Measurements from ENCODE around the gene PPARA.

The PPARA gene

DNA sequence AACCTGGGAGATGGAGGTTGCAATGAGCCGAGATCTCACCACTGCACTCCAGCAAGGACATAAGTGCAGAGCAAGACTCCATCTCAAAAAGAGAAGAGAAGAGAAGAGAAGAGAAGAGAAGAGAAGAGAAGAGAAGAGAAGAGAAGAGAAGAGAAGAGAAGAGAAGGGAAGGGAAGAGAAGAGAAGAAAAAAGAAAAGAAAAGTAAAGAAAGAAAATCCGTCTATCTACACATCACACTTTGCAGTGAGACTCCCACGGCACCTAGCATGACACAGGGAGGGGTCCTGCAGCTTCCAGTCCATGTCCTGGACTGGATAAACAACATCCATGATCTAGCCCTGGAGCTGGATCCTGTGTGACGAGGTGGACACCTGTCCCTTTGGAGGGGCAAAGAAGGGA is 4.0 kb upstream of the PPARA start:
- no peak for DNase-seq

- no peak for DNase-seq
Measured at GRCh38 chr22:46147061-46147460, 3.3 kb upstream of the PPARA start.

DNA sequence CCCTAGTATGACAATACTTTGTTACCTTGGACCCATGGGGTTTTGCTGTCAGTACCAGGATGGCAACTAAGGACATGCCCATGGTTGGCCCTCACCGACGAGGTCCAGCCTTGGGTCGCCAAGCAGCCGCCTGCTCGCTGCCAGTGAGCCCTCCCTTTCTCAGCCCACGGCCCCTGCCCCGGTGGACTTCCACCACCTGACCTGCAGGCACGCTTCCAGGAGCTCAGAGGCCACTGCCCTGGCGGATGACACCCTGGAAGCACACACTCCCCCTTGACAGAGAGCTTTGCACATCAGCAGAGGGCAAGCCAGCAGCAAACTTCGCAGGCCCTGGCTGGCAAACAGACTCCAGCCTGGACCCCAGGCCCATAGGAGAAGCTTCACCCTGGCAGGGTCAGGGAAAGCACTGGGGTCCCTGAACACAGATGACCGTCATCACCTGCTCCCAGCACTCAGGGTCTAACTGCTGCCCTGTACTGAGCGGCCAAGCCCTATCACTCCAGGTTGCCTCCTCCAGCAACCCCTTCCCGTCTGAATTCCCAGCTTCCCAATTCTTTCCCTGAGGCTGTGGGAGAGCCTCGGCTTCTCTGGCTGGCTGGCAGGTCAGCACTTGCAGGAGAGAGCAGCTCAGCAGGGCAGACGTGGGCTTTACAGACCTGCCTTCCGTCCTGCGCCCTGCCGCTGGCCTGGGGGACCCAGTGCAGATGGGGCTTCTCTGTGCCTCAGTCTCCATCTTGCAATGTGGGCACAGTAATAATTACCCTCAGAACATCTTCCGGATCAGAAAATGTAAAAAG is 2.7 kb upstream of the PPARA start:
- DNase-seq, result no peak

- DNase-seq, result no peak
Measured at GRCh38 chr22:46148336-46148735, 2.0 kb upstream of the PPARA start.

DNA sequence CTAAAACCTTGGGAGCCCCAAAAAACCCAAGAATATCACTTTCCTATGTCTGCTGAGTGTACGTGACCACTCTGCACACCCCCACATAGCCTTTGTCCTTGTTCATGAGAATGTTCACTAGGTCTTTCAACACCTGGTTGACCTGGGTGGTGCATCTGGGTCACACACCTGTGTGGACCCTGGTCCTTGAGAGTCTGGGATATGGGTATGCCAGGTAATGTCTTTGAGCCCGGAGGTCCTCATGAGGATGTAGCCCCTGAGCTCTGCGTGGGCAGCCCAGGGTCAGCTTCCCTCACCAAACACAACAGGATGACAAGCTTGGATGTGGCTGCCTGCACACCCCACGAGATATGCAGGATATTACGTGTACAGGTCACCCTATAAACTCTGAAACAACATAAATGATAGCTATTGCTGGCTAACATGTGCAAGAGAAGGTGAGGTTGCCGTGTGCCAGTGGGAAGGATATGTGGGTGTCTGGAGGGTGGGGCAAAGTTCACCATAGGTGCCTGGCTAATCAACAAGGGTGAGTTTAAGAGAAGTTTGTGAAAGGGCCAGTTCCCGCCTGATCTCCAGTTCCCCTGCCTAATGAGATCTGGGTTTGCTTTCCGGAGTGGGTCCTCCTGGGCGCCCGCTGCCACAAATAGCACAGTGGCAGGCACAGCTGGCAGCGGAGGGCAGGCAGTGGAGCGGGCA is 1.4 kb upstream of the PPARA start:
- DNase-seq, result no peak

DNA sequence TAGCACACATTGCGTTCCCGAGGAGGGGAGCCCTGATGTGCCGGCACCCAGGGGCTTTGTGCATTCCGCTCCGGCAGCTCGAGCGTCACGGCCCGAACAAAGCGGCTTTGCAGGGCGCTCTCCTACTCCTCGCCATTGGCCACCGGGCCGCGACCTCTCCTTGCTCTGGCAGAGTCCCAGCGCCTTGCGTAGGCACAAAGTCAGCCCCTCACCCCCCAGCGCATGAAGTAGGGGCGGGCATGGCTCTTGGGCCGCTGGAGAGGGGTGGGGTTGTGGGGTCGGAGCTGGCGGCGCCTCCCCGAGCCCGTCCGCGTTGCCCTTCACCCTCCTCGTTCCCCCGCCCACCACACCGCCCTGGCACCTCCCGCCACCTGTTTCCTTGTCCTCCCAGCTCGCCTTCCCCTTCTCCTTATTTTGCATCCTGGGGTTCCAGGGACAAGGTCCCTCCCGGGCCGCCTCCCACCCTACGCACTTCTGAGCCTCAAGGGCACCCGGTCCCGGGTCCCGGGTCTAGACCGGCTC is 753 bp upstream of the PPARA start:
- DNase-seq, result no peak

DNA sequence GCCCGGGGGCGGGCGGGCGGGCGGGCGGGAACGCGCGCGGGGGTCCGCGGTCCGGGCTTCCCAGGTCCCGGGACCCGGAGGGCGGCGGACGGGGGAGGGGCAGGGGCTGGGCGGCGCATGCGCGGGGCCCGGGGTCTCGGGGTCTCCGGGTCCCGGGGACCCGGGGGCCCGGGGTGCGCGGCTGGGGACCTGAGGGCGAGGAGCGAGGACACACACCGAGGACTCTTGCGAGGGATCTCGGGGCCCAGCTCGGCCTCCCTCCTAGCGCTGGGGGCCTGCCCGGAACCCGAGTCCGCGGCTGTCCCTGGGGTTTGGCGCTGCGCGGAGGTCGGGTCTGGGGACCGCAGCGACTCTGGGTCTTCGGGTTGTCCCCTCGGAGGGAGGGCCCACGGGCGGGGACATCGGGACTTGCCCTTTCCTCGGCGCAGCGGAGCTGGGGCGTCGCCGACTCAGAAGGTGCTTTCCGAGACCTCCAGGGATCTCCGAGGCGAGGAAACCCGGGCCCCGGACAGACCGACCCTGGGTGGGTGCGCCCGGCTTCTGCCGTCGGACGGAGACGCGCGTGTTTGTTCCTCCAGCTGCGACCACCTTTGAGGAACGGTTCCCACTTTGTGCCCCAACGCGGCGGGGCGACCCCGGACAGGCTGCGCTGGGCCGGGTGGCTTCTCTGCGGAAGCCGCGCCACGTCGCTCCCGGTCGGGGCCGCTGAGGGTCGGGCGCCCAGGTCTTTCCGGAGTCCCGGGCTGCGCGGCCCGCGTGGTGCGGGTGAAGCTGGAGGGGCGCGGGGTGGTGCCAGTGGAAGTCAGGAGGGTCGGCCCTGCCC is 540 bp downstream of the PPARA start:
- no peak for DNase-seq

DNA sequence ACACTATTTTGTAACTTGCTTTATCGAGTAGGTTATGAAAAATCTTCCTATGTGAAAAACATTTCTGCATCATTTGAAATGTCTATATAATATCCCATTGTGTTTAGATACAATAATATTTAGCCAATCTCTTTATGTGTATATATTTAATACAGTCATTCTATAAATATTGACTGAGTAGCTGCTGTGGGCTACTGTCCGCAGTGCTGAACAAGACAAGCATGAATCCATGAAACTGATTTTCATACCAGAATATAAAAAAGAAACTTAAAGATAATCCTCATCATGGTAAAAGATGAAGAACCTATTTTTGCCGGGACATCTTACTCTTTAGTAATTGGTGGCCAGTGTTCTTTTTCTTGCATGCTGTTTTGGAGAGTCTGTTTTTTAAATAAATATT is 3.6 kb downstream of the PPARA start:
- DNase-seq, result no peak

DNA sequence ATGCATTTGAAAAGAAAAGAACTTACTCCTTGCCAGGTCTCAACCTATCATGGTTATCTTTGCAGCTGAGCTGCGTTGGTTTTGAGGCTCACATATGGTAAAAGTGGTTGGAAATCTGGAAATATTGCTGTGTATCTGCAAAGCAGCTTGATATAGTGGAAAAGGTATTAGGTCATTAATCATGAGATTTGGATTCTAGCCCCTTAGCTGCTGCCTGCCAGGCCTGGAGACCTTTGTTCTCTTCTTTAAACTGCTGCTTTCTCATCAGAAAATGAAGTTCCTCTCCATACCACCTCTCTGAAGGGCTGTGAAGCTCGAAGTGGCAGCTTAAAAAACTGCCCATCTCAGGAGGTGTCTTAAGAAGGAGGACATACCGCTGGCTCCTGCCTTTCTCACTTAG is 5.7 kb downstream of the PPARA start:
- no peak for DNase-seq

- no peak for DNase-seq
Measured at GRCh38 chr22:46158283-46158682, 8.0 kb downstream of the PPARA start.

DNA sequence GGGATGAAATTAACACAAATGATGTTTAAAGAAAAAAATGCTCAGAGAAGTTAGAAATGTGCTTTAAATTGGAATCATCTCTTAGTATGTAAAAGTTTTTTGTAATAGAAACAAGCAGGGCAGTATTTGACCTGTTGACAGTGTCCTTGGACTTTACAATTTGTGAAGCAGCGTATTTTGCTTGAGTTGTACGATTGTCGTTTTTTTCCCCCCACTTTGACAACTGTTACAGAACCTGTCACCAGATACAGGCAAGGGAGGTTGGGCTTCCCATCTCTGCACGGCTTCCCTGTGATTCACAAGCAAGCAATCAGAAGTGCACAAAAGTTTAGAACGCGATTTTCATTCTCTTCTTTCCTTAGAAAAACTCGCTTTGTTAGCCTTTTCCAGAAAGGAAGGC is 8.9 kb downstream of the PPARA start:
- DNase-seq, result no peak

DNA sequence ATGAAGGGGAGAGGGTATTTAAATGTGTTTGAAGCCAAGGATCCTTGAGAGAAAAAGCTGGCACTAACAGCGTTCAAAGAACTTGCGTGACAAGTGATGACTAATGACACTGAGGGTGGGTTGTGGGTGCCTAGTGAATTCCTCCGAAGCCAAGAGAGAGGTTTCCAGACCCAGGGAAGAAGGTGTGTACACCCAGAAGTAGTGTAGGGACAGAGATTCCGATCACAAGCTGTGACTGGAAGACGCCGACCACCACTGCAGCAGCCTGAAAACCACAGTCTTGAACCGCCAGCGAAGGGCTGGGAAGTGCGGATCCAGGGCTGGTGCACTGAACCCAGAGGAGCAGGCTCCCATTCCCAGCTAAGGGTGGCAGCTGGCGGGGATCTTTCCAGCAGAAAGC is 9.5 kb downstream of the PPARA start:
- no peak for DNase-seq

DNA sequence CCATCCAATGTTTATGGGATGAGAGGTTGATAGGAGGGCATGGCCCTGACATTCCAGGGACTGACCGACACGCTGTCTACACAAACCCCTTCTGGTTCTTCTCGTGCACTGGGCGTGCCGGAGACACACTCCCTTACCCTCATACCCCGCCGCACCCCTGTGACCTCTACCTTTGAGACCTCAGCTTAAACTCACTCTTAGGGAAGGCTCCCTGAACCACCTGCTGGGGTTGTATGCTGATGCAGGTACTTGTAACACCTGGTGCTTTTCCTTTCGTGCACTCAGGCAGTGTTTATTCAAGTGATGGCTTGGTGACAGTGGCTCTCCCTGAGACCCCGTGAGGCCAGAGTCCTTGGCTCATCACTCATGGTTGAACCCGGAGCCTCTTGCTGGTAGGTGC is 12.0 kb downstream of the PPARA start:
- no peak for DNase-seq

DNA sequence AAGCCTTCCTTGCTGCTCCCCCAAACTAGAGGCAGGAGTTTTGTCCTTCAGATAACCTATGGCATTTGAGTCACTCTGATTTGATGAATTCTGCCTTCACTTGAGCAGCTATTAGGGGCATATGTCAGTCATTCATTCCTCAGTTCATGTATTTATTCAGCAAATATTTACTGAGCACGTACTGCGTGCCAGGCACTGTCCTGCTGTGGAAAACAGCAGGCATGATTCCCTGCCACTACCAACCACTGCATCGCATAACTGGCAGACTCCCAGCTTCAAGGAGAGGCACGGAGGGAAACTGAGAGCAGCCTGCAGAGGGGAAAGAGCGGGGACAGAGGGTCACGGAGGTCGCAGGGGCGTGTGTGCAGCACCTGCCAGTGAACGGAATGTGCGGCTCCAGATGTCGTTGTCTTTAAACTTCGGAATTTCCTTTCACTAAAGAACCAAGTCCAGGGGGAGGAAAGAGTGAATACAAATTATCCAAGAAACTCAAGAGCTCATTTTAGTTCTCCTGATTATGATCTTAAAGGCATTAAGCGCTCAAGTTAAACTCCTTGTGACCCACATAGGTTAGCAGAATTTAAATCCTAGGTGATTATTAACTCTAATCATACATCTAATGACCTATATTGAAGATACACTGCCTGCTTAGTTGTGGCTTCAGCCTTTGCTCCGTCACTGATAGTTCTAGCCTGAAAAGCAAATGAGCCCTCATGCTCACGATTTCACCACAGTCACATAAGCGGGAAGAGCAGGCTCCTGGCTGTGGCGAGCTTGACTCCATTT is 12.6 kb downstream of the PPARA start:
- no peak for DNase-seq

GRCh38 chr22:46163557-46163888 is 13.2 kb downstream of the PPARA start:
- DNase-seq, result no peak

DNA sequence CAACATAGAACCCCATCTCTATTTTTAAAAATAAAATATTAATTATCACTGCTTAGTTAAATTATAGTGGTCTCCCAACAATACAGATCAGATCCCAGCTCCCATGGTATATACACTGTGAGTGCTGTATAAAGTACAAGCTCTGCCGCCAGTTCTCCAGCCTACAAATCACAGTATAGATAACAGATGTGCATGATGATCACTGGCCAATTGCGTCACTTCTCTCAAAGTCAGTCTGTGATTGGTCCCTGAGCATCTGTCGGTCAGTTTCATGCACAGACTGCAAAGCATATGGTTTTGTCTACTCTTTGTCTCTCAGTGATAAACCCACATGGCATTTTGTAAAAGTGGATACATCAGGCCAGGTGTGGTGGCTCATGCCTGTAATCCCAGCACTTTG is 15.7 kb downstream of the PPARA start:
- no peak for DNase-seq

DNA sequence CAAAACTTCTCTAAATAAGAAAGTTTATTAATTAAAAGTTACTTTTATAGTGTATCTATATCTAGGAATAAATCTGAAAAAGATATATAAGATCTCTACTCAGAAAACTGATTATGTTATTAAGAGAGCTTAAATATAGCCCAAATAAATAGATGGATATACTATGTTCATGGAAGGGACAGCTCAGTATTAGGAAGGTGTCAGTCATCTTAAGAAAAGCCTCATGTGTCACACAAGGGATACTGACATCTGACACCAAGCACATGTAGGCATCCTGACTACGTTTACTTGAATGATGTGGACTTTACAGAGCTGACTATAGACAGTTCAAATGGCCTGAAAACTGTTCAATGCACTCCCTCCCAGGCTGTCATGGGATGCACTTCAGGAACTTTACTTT is 19.3 kb downstream of the PPARA start:
- no peak for DNase-seq

DNA sequence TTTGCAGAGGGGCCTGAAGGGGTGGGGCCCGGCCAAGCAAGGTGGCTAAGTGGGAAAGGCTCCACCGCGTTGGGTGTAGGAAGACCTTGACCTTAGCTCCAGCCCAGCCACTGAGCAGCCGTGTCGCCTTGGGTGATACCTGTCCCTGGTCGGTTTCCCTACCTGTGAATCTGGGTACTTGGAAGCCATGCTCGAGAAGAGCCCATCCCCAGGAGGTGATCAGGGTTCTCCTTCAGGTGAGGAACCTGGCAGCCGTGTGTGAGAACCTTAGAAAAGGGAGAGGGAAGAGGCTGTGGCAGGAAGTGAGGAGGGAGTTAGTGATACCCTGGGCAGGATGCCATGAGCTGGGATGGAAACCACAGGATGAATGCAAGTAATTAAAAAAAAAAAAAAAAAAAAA is 21.6 kb downstream of the PPARA start:
- DNase-seq, result no peak

DNA sequence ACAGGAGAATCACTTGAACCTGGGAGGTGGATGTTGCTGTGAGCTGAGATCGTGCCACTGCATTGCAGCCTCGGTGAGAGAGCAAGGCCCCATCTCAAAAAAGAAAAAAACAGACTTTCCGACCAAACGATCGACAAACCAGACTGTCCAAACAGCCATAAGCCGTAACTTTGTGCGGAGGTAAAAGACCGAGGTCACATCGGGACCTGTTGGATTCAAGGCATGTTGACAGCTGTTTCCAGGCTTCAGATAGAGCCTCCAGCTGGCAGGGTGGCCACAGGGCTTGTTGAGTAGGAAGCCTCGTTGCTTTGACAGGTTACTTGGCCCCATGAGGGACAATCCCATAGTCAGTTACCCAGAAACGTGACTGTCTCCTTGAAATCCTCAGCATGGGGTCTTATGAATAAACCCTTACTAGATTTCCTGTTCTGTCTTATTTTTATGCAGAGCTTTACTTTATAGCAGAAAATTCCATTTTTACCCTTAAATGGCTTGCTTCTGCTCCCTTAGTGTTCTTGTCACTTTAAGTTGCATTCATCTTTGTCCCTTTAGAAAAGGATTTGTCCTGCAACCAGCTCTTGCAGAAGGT is 22.3 kb downstream of the PPARA start:
- no peak for DNase-seq

DNA sequence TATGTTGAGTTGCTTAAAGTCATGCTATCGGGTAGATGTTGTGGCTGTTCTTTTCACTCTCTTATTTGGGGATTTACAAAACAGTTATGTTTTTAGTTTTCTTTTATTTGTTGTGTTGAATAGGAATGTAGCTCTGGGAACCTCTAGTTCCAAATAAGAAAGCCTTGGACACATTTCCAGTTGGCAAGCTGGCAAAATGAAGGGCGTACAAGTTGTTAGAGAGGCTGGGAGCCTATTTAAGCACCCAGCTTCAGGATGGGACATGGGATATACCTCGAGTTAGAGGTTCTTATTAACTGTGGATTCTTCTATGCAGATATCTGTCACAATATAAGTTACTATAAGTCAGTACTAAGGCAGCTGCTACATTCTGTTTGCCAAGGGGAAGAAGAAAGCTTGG is 22.8 kb downstream of the PPARA start:
- no peak for DNase-seq

DNA sequence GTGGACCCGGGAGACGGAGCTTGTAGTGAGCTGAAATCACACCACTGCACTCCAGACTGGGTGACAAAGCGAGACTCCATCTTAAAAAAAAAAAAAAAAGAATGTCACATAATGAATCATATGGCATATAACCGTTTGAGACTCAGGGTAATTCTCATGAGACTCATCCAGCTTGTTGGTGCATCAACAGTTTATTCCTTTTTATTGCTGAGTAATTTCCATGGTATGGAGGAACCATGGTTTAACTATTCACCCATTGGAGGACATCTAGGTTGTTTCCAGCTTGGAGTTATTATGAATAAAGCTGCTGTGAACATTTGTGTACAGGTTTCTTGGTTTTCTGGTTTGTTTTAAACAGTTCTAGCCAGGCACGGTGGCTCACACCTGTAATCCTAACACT is 25.3 kb downstream of the PPARA start:
- DNase-seq, result no peak

DNA sequence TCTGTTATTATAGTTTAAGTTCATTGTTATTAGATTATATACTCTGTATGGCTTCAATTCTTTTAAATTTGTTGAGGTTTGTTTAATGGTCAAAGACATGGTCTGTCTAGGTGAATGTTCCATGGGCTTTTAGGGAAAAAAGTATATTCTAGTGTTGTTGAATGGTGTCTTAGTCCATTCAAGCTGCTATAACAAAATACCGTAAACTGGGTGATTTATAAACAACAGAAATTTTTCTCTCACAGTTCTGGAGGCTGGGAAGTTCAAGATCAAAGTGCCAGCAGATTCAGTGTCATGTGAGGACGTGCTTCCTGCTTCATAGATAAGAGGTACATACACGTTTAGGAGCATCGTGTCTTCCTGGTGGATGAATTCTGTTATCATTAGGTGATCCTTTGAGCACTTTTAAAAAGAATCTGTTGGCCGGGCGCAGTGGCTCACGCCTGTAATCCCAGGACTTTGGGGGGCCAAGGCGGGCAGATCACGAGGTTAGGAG is 26.2 kb downstream of the PPARA start:
- DNase-seq, result no peak
